GM12872 (cell line): Measurements from ENCODE around the gene NR5A2.

Source experiments
- CTCF ChIP-seq: IDR thresholded peaks from 3 replicates; pipeline ENCODE4 v1.5.1; 2011; ENCODE audit warnings: low read depth, mild to moderate bottlenecking, low read length, moderate library complexity; ENCODE audit not compliant: insufficient read depth

The NR5A2 gene

GRCh38 chr1:200036619-200037270 is 9.2 kb downstream of the NR5A2 start:
- TF ChIP-seq CTCF, result no peak

GRCh38 chr1:200037501-200037900 is 10.0 kb downstream of the NR5A2 start:
- TF ChIP-seq CTCF, result no peak

GRCh38 chr1:200037904-200038303 is 10.4 kb downstream of the NR5A2 start:
- no peak for TF ChIP-seq CTCF

- TF ChIP-seq CTCF, result no peak
Measured at GRCh38 chr1:200038325-200038980, 10.9 kb downstream of the NR5A2 start.

GRCh38 chr1:200038981-200039848 is 11.7 kb downstream of the NR5A2 start:
- TF ChIP-seq CTCF, result no peak

- TF ChIP-seq CTCF, result no peak
Measured at GRCh38 chr1:200039849-200040474, 12.5 kb downstream of the NR5A2 start.
